GM23338 (cell line): ENCODE results near the gene VRTN.

Experiments
- CTCF ChIP-seq, 2 experiments: fragments of 200-600 bp in 1 of 2; sonication (generic) in 1 of 2; conservative IDR thresholded peaks; 2 replicates each; pipeline versions ENCODE4 v1.5.1 to v1.6.1; 2016 to 2017; ENCODE audit warnings: antibody characterized with exemption in 2 of 2, low read depth in 2 of 2, mild to moderate bottlenecking in 2 of 2, moderate library complexity in 1 of 2
- ZNF331 ChIP-seq: fragments of 250-450 bp; sonication (Bioruptor Pico); IDR thresholded peaks from 2 replicates; pipeline ENCODE4 v1.5.0; 2020; ENCODE audit warnings: low read depth, mild to moderate bottlenecking, moderate library complexity

GRCh38 chr14:74333909-74334308, 14.4 kb upstream of the VRTN start:
- TF ChIP-seq CTCF (conservative IDR thresholded peaks at IDR 0.05; ENCODE audit: low read depth in 2 of 2): no peak
- no peak for TF ChIP-seq ZNF331 (CRISPR knock-in tag)
